Smooth muscle cell (in vitro differentiated cells): ENCODE measurements around the gene FBLN1. TPM values are rescaled to one million over a fixed set of nuclear protein-coding genes. Genes with fewer than 3 reads are reported as not detected.

Source experiments
- DNase-seq: peaks from one replicate; lab custom pipeline; 2025; ENCODE audit not compliant: unreplicated experiment; lab: John Stamatoyannopoulos, UW
- H2AFZ ChIP-seq: fragments of 200-600 bp; sonication (generic); 2 replicates; pipeline ENCODE4 v1.6.0; 2016; ENCODE audit warnings: antibody characterized with exemption, low read depth, mild to moderate bottlenecking
- H3F3A ChIP-seq: fragments of 200-600 bp; sonication (generic); 2 replicates; pipeline ENCODE4 v1.6.0; 2017; ENCODE audit warnings: antibody characterized with exemption, low read depth
- H3K27ac ChIP-seq: fragments of 200-600 bp; sonication (generic); 2 replicates; pipeline ENCODE4 v1.5.1; 2016; ENCODE audit warnings: low read depth, mild to moderate bottlenecking
- H3K27me3 ChIP-seq: fragments of 200-600 bp; sonication (generic); 2 replicates; pipeline ENCODE4 v1.6.1; 2016; ENCODE audit warnings: low read depth, mild to moderate bottlenecking
- H3K36me3 ChIP-seq: fragments of 200-600 bp; sonication (generic); 2 replicates; pipeline ENCODE4 v1.5.1; 2016; ENCODE audit warnings: low read depth
- H3K4me1 ChIP-seq: fragments of 200-600 bp; sonication (generic); 2 replicates; pipeline ENCODE4 v1.5.1; 2016; ENCODE audit warnings: low read depth
- H3K4me2 ChIP-seq: fragments of 200-600 bp; sonication (generic); 2 replicates; pipeline ENCODE4 v1.6.0; 2016; ENCODE audit warnings: mild to moderate bottlenecking
- H3K4me3 ChIP-seq: fragments of 200-600 bp; sonication (generic); 2 replicates; pipeline ENCODE4 v1.5.1; 2016; ENCODE audit warnings: mild to moderate bottlenecking
- H3K79me2 ChIP-seq: fragments of 200-600 bp; sonication (generic); 2 replicates; pipeline ENCODE4 v1.6.0; 2016; ENCODE audit warnings: low read depth, mild to moderate bottlenecking
- H3K9ac ChIP-seq: fragments of 200-600 bp; sonication (generic); 2 replicates; pipeline ENCODE4 v1.6.0; 2016; ENCODE audit warnings: low read depth
- H3K9me3 ChIP-seq: fragments of 200-600 bp; sonication (generic); replicated peaks from 2 replicates; pipeline ENCODE4 v1.5.1; 2016; ENCODE audit warnings: low read depth
- H4K20me1 ChIP-seq: fragments of 200-600 bp; sonication (generic); 2 replicates; pipeline ENCODE4 v1.6.0; 2016; ENCODE audit warnings: low read depth
- CTCF ChIP-seq: fragments of 200-600 bp; sonication (generic); IDR thresholded peaks from 2 replicates; pipeline ENCODE4 v1.5.1; 2017; ENCODE audit warnings: borderline replicate concordance, mild to moderate bottlenecking, antibody characterized with exemption; ENCODE audit not compliant: insufficient read depth, poor library complexity, severe bottlenecking
- WGBS: methylation state at CpG from one replicate; pipeline ENCODE4 v1.1.7; 2016; ENCODE audit warnings: low lambda C conversion rate; 5-methylcytosine and 5-hydroxymethylcytosine counted together
- polyA plus RNA-seq: library from polyadenylated mRNA; unstranded; fragments of >200 nt; fragmentation: Nextera tagmentation; extraction: Ambion mirVana; gene quantifications from 2 replicates; pipeline ENCODE4 v1.2.1, GENCODE V29; 2016
- total RNA-seq: library from RNA; depleted of rRNA; stranded (reverse); fragments of >200 nt; gene quantifications from 2 replicates; pipeline ENCODE4 v1.2.3, GENCODE V29; 2014

Gene FBLN1
- total and polyA plus RNA-seq, 2 experiments from 2014 or later = 90.9 to 296 TPM

- no peak overlapping the region for H3K27ac ChIP-seq
- TF ChIP-seq CTCF = no peak
- H3K27me3 ChIP-seq = no peaks in the 10 kb centered on the region
- H3K79me2 ChIP-seq = no peaks in the 10 kb centered on the region
- H4K20me1 ChIP-seq = no peaks in the 10 kb centered on the region
- no peak overlapping the region for H3K4me2 ChIP-seq
- H3K4me3 ChIP-seq = no peak overlapping the region
- no peaks in the 10 kb centered on the region for H3K4me1 ChIP-seq
- WGBS = 97% methylated on average over 15 of the region's 15 CpGs
- no peaks in the 10 kb centered on the region for H3F3A ChIP-seq
- no peak overlapping the region for H2AFZ ChIP-seq
- no peak overlapping the region for H3K9ac ChIP-seq
- H3K36me3 ChIP-seq = no peaks in the 10 kb centered on the region
- DNase-seq = no peak
- H3K9me3 ChIP-seq = no peaks in the 10 kb centered on the region
Measured at GRCh38 chr22:45598596-45599217, 96.0 kb downstream of the FBLN1 start.

DNA sequence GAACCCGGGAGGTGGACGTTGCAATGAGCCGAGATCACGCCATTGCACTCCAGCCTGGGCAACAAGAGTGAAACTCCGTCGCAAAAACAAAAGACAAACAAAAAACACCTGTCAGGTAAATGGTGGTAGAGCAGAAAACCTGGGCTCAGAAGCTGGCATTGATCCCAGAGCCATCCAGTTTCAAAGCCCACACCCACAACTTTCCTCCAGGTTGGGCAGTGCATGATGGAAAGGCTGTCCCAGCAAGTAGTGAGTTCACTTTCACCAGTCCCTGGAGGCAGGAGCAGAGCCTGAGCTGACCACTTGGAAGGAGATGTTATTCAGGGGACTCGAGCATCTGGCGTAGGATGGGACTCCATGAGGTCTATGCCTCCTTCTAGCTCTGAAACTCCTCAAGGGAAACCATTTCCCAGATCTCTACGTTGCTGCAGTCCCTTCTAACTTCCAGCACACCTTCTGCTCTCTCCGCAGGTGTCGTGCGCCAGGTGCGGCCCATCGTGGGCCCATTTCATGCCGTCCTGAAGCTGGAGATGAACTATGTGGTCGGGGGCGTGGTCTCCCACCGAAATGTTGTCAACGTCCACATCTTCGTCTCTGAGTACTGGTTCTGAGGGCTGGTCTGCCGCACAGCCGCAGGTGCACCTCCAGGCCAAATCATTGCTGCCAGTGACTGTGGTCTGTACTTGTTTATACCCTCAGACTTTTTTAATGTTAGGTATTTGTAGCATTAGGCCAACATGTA lies 97.3 kb downstream of the FBLN1 start:
- no peak for TF ChIP-seq CTCF
- Histone ChIP-seq H2AFZ (no peak overlapping the region), H3K4me1 (no peaks in the 10 kb centered on the region), H3K27ac (no peak overlapping the region), H3K36me3 (no peaks in the 10 kb centered on the region), H3K9ac (no peak overlapping the region), H3K79me2 (no peaks in the 10 kb centered on the region), H3F3A (no peaks in the 10 kb centered on the region), H3K4me3 (no peak overlapping the region), H3K4me2 (no peak overlapping the region), H4K20me1 (no peaks in the 10 kb centered on the region), H3K9me3 (no peaks in the 10 kb centered on the region), H3K27me3 (no peaks in the 10 kb centered on the region)
- no peak for DNase-seq
- WGBS = 96% methylated on average over 22 of the region's 22 CpGs

DNA sequence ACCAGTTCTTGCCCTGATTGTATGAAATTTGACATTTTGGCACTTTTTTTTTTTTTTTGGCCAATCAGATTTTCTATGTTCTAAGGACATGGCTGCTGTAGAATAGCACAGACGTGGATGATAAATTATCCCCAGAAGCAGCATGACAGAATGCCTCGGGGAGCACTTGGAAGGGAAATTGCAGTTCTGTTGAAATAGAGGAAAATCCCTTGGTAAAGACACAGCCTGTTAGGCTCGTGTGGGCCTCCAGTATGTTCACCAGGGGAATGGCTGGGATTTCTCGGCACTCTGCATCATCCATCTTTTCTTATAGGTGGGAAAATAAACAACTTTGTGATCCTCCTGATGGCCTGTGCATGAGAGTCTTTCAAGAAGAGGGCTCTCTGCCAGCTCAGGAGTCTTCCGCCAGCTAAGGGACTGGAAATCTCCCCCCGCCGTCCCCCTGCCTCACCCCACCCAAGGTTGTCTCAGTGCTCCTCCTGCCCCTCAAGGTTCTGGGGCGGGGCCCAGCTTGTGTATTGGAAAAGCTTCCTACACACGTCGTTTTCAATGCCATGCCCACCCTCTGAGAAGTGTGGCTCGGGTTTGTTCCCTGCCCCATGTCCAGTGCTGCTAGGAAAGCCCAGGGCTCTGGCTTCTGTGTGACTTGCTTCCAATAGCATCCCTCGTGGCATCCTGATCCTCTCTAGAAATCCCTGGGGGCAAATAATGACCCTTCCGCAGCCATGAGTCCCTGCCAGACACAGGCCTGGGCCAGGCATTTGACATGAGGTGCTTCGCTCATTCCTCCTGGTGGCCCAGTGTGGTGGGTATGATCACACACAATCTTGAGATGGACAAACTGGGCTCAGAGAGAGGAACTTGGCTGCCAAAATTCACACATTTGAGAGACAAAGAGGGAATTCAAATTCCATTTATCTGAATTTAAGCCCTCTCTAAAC lies 98.4 kb downstream of the FBLN1 start:
- no peak overlapping the region for H3K27ac ChIP-seq
- TF ChIP-seq CTCF = no peak
- H3F3A ChIP-seq = no peaks in the 10 kb centered on the region
- 79% methylated on average over 14 of the region's 14 CpGs for whole genome bisulfite sequencing
- no peaks in the 10 kb centered on the region for H3K36me3 ChIP-seq
- H4K20me1 ChIP-seq = no peaks in the 10 kb centered on the region
- H3K4me3 ChIP-seq = no peak overlapping the region
- H2AFZ ChIP-seq = no peak overlapping the region
- no peaks in the 10 kb centered on the region for H3K9me3 ChIP-seq
- no peak for DNase-seq
- no peaks in the 10 kb centered on the region for H3K27me3 ChIP-seq
- no peaks in the 10 kb centered on the region for H3K4me1 ChIP-seq
- no peaks in the 10 kb centered on the region for H3K79me2 ChIP-seq
- H3K9ac ChIP-seq = no peak overlapping the region
- no peak overlapping the region for H3K4me2 ChIP-seq
